Eye (tissue), 1 donor: ENCODE results near the gene ZNF239.
"Not testable (repeated sequence)": the region's sequence is repeated elsewhere in the genome, so short reads cannot be mapped to it uniquely, and the experiment has no call there.

ENCODE experiments used
- DNase-seq: peaks from one replicate; pipeline ENCODE4 v3.0.0-alpha.2; 2015

Gene ZNF239

GRCh38 chr10:43576062-43576461, 1.6 kb upstream of the ZNF239 start:
- no peak for DNase-seq

GRCh38 chr10:43574906-43575305, 490 bp upstream of the ZNF239 start:
- DNase-seq: no peak

- DNase-seq: peak; percentile 49
These were observed 991 bp downstream of the ZNF239 start for GRCh38 chr10:43573250-43574000.

DNA sequence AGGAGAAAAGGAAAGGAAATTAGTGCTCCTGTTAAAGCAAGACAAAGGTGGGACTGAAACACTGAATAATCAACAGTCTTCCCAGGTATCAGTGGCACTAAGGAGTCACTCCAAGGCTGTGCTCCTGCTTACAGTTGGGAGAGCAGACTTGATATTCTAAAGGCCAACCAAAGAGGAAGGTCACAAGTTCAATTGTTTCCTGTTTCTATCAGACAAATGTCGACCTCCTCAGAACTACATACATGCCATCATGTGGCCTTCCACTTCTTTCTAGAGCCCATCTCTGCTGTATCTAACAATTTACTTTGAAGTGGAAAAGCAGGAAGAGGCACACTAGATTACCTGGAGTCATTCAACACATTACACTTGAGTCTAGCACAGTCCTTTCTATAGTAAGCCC, 3.4 kb downstream of the ZNF239 start:
- no peak for DNase-seq

- DNase-seq: no peak
These were observed 4.7 kb downstream of the ZNF239 start for GRCh38 chr10:43569681-43570080.

- no peak for DNase-seq
These were observed 17.2 kb downstream of the ZNF239 start for GRCh38 chr10:43557214-43557613.

GRCh38 chr10:43543746-43544145, 30.7 kb downstream of the ZNF239 start:
- DNase-seq: not testable (repeated sequence)

DNA sequence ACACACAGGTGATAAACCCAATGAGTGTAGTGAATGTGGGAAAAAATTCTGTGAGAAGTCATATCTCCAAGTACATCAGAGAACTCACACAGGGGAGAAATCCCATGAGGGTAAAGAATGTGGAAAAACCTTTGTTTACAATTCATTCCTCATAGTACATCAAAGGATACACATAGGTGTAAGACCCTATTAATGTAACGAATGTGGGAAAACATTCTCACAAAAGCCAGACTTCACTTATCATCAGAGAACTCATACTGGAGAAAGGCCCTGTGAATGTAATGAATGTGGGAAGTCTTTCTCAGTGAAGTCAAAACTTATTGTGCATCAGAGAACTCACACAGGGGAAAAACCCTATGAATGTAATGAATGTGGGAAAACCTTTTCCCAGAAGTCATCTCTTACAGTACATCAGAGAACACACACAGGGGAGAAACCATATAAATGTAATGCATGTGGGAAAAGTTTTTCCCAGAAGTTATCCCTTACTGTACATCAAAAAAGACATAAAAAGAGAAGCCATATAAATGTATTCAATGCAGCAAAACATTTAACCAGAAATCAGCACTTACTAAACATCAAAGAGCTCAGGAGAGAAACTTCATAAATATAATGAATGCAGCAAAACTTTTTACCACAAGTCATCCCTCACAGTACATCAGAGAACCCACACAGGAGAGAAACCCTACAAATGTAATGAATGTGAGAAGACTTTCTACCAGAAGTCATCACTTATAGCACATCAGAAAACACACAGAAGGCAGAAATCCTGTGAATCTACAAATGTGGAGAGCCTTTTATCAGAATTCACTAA, 49.8 kb downstream of the ZNF239 start:
- no peak for DNase-seq
